ENCODE measurements around the gene ZNHIT6. TPM values are rescaled to one million over a fixed set of nuclear protein-coding genes. Genes with fewer than 3 reads are reported as not detected.

The ZNHIT6 gene
- total RNA-seq, 4 donors from 2014 or later, result 8.2 to 20.0 (median 9.9) TPM

GRCh38 chr1:85629532-85629920, 78.7 kb downstream of the ZNHIT6 start:
- intact Hi-C loops (cut with DNase I), result no loop called here
- Histone ChIP-seq H3K27ac (peak overlapping the region in 2 of 4 donors; percentile 39 to 62), H3K36me3 (no peaks in the 10 kb centered on the region), H3K27me3 (no peaks in the 10 kb centered on the region), H3K4me1 (peaks cover 0 to 10% (median 0%) of the 10 kb centered on the region in 3 donors), H3K9me3 (no peaks in the 10 kb centered on the region), H3K4me3 (no peak overlapping the region)
- TF ChIP-seq CTCF (IDR thresholded peaks at IDR 0.05) (no peak), POLR2A (IDR thresholded peaks at IDR 0.05) (no peak)
- 68 to 82% methylated on average over 2 of the region's 2 CpGs for WGBS, 2 donors
- no peak for DNase-seq

GRCh38 chr1:85628791-85629531, 79.3 kb downstream of the ZNHIT6 start:
- intact Hi-C loops (cut with DNase I), result no loop called here
- no peaks in the 10 kb centered on the region for H3K36me3 ChIP-seq
- no peaks in the 10 kb centered on the region for H3K27me3 ChIP-seq
- no peak for DNase-seq
- 58 to 65% methylated on average over 7 of the region's 9 CpGs for WGBS, 2 donors
- H3K27ac ChIP-seq, result peak overlapping the region in 3 of 4 donors; percentile 17 to 62 (median 39)
- no peak for TF ChIP-seq POLR2A (IDR thresholded peaks at IDR 0.05)
- no peak for TF ChIP-seq CTCF (IDR thresholded peaks at IDR 0.05)
- H3K4me1 ChIP-seq, result peaks cover 0 to 10% (median 0%) of the 10 kb centered on the region in 3 donors
- H3K4me3 ChIP-seq, result no peak overlapping the region
- H3K9me3 ChIP-seq, result no peaks in the 10 kb centered on the region

GRCh38 chr1:85626818-85627217, 81.4 kb downstream of the ZNHIT6 start:
- Histone ChIP-seq H3K9me3 (no peaks in the 10 kb centered on the region), H3K4me1 (peaks cover 0 to 10% (median 0%) of the 10 kb centered on the region in 3 donors), H3K36me3 (peaks cover 0 to 21% (median 0%) of the 10 kb centered on the region in 3 donors), H3K27ac (no peak overlapping the region), H3K27me3 (no peaks in the 10 kb centered on the region), H3K4me3 (no peak overlapping the region)
- intact Hi-C loops (cut with DNase I), result no loop called here
- no peak for DNase-seq
- TF ChIP-seq CTCF (IDR thresholded peaks at IDR 0.05), result no peak
- TF ChIP-seq POLR2A (IDR thresholded peaks at IDR 0.05), result no peak

- intact Hi-C loops (cut with DNase I), result no loop called here
- no peak for TF ChIP-seq CTCF (IDR thresholded peaks at IDR 0.05)
- TF ChIP-seq POLR2A (IDR thresholded peaks at IDR 0.05), result no peak
- WGBS, 2 donors, result 82 to 85% methylated on average over 4 of the region's 4 CpGs
- no peak overlapping the region for H3K27ac ChIP-seq
- no peaks in the 10 kb centered on the region for H3K27me3 ChIP-seq
- DNase-seq, result no peak
- peaks cover 0 to 10% (median 0%) of the 10 kb centered on the region in 3 donors for H3K4me1 ChIP-seq
- peaks cover 0 to 21% (median 0%) of the 10 kb centered on the region in 3 donors for H3K36me3 ChIP-seq
- H3K4me3 ChIP-seq, result no peak overlapping the region
- H3K9me3 ChIP-seq, result peaks cover 0 to 11% (median 7%) of the 10 kb centered on the region in 3 donors
Measured at GRCh38 chr1:85624361-85624760, 83.9 kb downstream of the ZNHIT6 start.

GRCh38 chr1:85623061-85623471, 85.2 kb downstream of the ZNHIT6 start:
- no peak for DNase-seq
- Histone ChIP-seq H3K36me3 (peaks cover 0 to 21% (median 0%) of the 10 kb centered on the region in 3 donors), H3K4me1 (no peaks in the 10 kb centered on the region), H3K4me3 (no peak overlapping the region), H3K9me3 (peaks cover 0 to 11% (median 7%) of the 10 kb centered on the region in 3 donors), H3K27me3 (no peaks in the 10 kb centered on the region), H3K27ac (no peak overlapping the region)
- intact Hi-C loops (cut with DNase I), result no loop called here
- TF ChIP-seq POLR2A (IDR thresholded peaks at IDR 0.05) (no peak), CTCF (IDR thresholded peaks at IDR 0.05) (no peak)
- WGBS, 2 donors, result 38 to 94% methylated on average over 1 of the region's 1 CpG

Measured in esophagus squamous epithelium (tissue), 5 donors.